ENCODE measurements around the gene RAB11FIP4.

GRCh38 chr17:31510308-31511194 is 119.1 kb downstream of the RAB11FIP4 start:
- TF ChIP-seq CTCF (IDR thresholded peaks at IDR 0.05), result no peak
- TF ChIP-seq EP300 (IDR thresholded peaks at IDR 0.05), result no peak
- TF ChIP-seq POLR2A (IDR thresholded peaks at IDR 0.05), result no peak
